ENCODE measurements around the gene GRAP.

- TF ChIP-seq E4F1 (IDR thresholded peaks at IDR 0.05; ENCODE audit: borderline replicate concordance, partially characterized antibody) = no peak
- TF ChIP-seq SREBF1 (IDR thresholded peaks at IDR 0.05; ENCODE audit: low read length) = no peak
- TF ChIP-seq SUZ12 (IDR thresholded peaks at IDR 0.05; ENCODE audit: unreplicated experiment) = no peak
Measured at GRCh38 chr17:18992454-18993130, 54.2 kb downstream of the GRAP start.
